SU-DHL-6 (cell line): ENCODE results near the gene ASCC3.

Experiments used
- EZH2phosphoT487 ChIP-seq: fragments of 200-600 bp; sonication (generic), shearing (Covaris generic); conservative IDR thresholded peaks from 2 replicates; pipeline ENCODE4 v1.6.1; 2018; ENCODE audit warnings: mild to moderate bottlenecking, antibody characterized with exemption, low read length, moderate library complexity, mixed read lengths
- TF ChIP-seq, protein P1 (sequence below): fragments of 200-600 bp; sonication (generic); IDR thresholded peaks from one replicate; pipeline ENCODE4 v1.5.1; 2017; ENCODE audit warnings: antibody characterized with exemption, mild to moderate bottlenecking, low read length, moderate library complexity; ENCODE audit not compliant: insufficient read depth, poor library complexity, severe bottlenecking

DNA sequence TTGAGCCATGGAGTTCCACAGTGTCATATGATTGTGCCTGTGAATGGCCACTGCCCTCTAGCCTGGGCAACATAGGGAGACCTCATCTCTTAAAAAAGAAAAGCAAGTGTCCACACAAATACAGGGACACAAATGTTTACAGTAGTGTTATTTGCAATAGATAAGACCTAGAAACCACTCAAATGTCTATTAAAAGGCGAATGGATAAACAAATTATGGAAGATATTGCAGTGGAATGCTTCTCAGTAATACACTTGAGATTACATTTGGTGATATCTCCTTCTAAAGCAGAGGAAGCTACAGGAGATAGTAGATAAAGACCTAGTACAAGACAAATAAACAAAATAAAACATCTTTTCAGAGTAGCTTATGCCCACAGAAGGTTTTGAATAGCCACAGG is 44.6 kb upstream of the ASCC3 start:
- TF ChIP-seq, protein P1, sequence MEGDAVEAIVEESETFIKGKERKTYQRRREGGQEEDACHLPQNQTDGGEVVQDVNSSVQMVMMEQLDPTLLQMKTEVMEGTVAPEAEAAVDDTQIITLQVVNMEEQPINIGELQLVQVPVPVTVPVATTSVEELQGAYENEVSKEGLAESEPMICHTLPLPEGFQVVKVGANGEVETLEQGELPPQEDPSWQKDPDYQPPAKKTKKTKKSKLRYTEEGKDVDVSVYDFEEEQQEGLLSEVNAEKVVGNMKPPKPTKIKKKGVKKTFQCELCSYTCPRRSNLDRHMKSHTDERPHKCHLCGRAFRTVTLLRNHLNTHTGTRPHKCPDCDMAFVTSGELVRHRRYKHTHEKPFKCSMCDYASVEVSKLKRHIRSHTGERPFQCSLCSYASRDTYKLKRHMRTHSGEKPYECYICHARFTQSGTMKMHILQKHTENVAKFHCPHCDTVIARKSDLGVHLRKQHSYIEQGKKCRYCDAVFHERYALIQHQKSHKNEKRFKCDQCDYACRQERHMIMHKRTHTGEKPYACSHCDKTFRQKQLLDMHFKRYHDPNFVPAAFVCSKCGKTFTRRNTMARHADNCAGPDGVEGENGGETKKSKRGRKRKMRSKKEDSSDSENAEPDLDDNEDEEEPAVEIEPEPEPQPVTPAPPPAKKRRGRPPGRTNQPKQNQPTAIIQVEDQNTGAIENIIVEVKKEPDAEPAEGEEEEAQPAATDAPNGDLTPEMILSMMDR: no peak
- TF ChIP-seq EZH2phosphoT487: no peak
